Panc1 (cell line): ENCODE measurements around the gene CATSPERD. TPM values are rescaled to one million over a fixed set of nuclear protein-coding genes. Genes with fewer than 3 reads are reported as not detected.

Experiments
- ATAC-seq: fragments of 200-7000 bp; cut with Tn5 transposase; 2 replicates; pipeline ENCODE4 v1.9.1; 2020; ENCODE audit warnings: mild to moderate bottlenecking, moderate library complexity
- BruUV-seq: library from RNA; stranded (reverse); fragments of 400-500 nt; replicated peaks from 2 replicates; lab custom pipeline; 2021; lab: Mats Ljungman, UMichigan
- CTCF ChIA-PET: fragments of 300-600 bp; sonication (Branson Sonifier 250); formaldehyde crosslinking; loops from one replicate; lab custom pipeline; 2022; ENCODE audit warnings: antibody characterized with exemption; lab: Charles Lee
- POLR2A ChIA-PET: fragments of 300-600 bp; sonication (Branson Sonifier 250); formaldehyde crosslinking; loops from one replicate; lab custom pipeline; 2022; ENCODE audit warnings: antibody characterized with exemption; lab: Charles Lee
- DNase-seq: peaks from one replicate; pipeline ENCODE4 v3.0.0-alpha.2; 2010; ENCODE audit warnings: low read depth, low spot score
- H3K27ac ChIP-seq: 2 replicates; pipeline ENCODE4 v1.5.1; 2011; ENCODE audit warnings: mild to moderate bottlenecking, low read length, inconsistent platforms
- H3K27me3 ChIP-seq: fragments of 200-500 bp; sonication (Bioruptor generic); 2 replicates; pipeline ENCODE4 v1.6.0; 2014; ENCODE audit warnings: low read length, inconsistent platforms; ENCODE audit not compliant: control insufficient read depth, insufficient read depth
- H3K36me3 ChIP-seq: fragments of 200-500 bp; sonication (Bioruptor generic); 2 replicates; pipeline ENCODE4 v1.5.1; 2014; ENCODE audit warnings: inconsistent platforms, mild to moderate bottlenecking, low read length, moderate library complexity; ENCODE audit not compliant: control insufficient read depth, insufficient read depth
- H3K4me1 ChIP-seq: 2 replicates; pipeline ENCODE4 v1.5.1; 2011; ENCODE audit warnings: inconsistent platforms, mild to moderate bottlenecking, low read length, moderate library complexity; ENCODE audit not compliant: control insufficient read depth, insufficient read depth
- H3K4me3 ChIP-seq, 2 experiments: 2 replicates each; pipeline ENCODE4 v1.5.1; 2011 to 2012; ENCODE audit warnings: low read depth in 2 of 2, low read length in 2 of 2, mild to moderate bottlenecking in 2 of 2, inconsistent platforms in 1 of 2, moderate library complexity in 1 of 2
- H3K9me3 ChIP-seq: fragments of 200-500 bp; sonication (Bioruptor generic); 2 replicates; pipeline ENCODE4 v1.5.1; 2014; ENCODE audit warnings: low read depth, mild to moderate bottlenecking, inconsistent platforms, low read length, moderate library complexity; ENCODE audit not compliant: control insufficient read depth, insufficient read depth
- POLR2AphosphoS5 ChIP-seq: IDR thresholded peaks from 2 replicates; pipeline ENCODE4 v1.6.1; 2012; ENCODE audit warnings: mild to moderate bottlenecking, low read depth, low read length, moderate library complexity
- REST ChIP-seq, 2 experiments: IDR thresholded peaks; 2 replicates each; pipeline ENCODE4 v1.6.1; 2011 to 2012; ENCODE audit warnings: low read depth in 2 of 2, control low read depth in 1 of 2, low read length in 1 of 2, mild to moderate bottlenecking in 1 of 2, moderate library complexity in 1 of 2; ENCODE audit not compliant: insufficient read depth in 1 of 2
- SIN3A ChIP-seq: IDR thresholded peaks from 2 replicates; pipeline ENCODE4 v1.6.1; 2012; ENCODE audit warnings: low read depth, mild to moderate bottlenecking, low read length, moderate library complexity, borderline replicate concordance; ENCODE audit not compliant: insufficient read depth
- TCF7L2 ChIP-seq: IDR thresholded peaks from 2 replicates; pipeline ENCODE4 v1.6.1; 2011; ENCODE audit warnings: mild to moderate bottlenecking, low read depth, low read length, inconsistent platforms
- in situ Hi-C: cut with HindIII; loops from 2 replicates; pipeline ENCODE4 v1.10.0; 2016; ENCODE audit warnings: low sequenced_read_pairs, low pct_unique_long_range_greater_than_20kb
- intact Hi-C: fragments of 100-400 bp; cut with micrococcal nuclease; formaldehyde crosslinking; loops from one replicate; pipeline ENCODE4 v1.10.0; 2022; ENCODE audit not compliant: unreplicated experiment
- total RNA-seq: library from RNA; stranded (reverse); gene quantifications from one replicate; pipeline ENCODE4 v1.2.1, GENCODE V29; 2021; ENCODE audit not compliant: unreplicated experiment
- TF ChIP-seq, protein P1 (sequence below): fragments of 450-650 bp; IDR thresholded peaks from 2 replicates; pipeline ENCODE4 v1.5.1; 2017; ENCODE audit warnings: mild to moderate bottlenecking

Gene CATSPERD
- total RNA-seq, 1 experiment from 2014 or later = 0.08 TPM

- H3K27ac ChIP-seq = no peak overlapping the region
- no peak for ATAC-seq
- BruUV-seq = no TSS peak
- no peaks in the 10 kb centered on the region for H3K9me3 ChIP-seq
- no peak for TF ChIP-seq SIN3A
- TF ChIP-seq REST (IDR thresholded peaks at IDR 0.05; ENCODE audit: insufficient read depth in 1 of 2, low read depth in 2 of 2, low read length in 1 of 2) = no peak
- TF ChIP-seq, protein P1, sequence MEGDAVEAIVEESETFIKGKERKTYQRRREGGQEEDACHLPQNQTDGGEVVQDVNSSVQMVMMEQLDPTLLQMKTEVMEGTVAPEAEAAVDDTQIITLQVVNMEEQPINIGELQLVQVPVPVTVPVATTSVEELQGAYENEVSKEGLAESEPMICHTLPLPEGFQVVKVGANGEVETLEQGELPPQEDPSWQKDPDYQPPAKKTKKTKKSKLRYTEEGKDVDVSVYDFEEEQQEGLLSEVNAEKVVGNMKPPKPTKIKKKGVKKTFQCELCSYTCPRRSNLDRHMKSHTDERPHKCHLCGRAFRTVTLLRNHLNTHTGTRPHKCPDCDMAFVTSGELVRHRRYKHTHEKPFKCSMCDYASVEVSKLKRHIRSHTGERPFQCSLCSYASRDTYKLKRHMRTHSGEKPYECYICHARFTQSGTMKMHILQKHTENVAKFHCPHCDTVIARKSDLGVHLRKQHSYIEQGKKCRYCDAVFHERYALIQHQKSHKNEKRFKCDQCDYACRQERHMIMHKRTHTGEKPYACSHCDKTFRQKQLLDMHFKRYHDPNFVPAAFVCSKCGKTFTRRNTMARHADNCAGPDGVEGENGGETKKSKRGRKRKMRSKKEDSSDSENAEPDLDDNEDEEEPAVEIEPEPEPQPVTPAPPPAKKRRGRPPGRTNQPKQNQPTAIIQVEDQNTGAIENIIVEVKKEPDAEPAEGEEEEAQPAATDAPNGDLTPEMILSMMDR = no peak
- no peak for TF ChIP-seq POLR2AphosphoS5
- TF ChIP-seq TCF7L2 = no peak
- in situ Hi-C loops (no loop called here), intact Hi-C loops (no loop called here)
- no peaks in the 10 kb centered on the region for H3K27me3 ChIP-seq
- peaks cover 2% of the 10 kb centered on the region; the same call in 1 of the 2 replicates for H3K36me3 ChIP-seq
- no peak overlapping the region for H3K4me3 ChIP-seq
- POLR2A ChIA-PET = no interaction called here
- no peaks in the 10 kb centered on the region for H3K4me1 ChIP-seq
- CTCF ChIA-PET = no interaction called here
- DNase-seq = no peak
Measured at GRCh38 chr19:5711713-5712161, 8.7 kb upstream of the CATSPERD start.

GRCh38 chr19:5713228-5713627 is 7.2 kb upstream of the CATSPERD start:
- Histone ChIP-seq H3K27me3 (no peaks in the 10 kb centered on the region), H3K4me1 (peaks cover 8% of the 10 kb centered on the region; the same call in 1 of the 2 replicates), H3K9me3 (no peaks in the 10 kb centered on the region), H3K36me3 (0 out of 2 replicates have a peak, but pooled peaks cover 2% of the 10 kb centered on the region), H3K27ac (no peak overlapping the region), H3K4me3 (no peak overlapping the region)
- in situ Hi-C loops (no loop called here), intact Hi-C loops (no loop called here)
- BruUV-seq = no TSS peak
- ChIA-PET CTCF (no interaction called here), POLR2A (no interaction called here)
- TF ChIP-seq POLR2AphosphoS5 (no peak), SIN3A (no peak), TCF7L2 (no peak), REST (IDR thresholded peaks at IDR 0.05; ENCODE audit: insufficient read depth in 1 of 2, low read depth in 2 of 2, low read length in 1 of 2) (no peak)
- TF ChIP-seq, protein P1 = no peak
- no peak for ATAC-seq
- no peak for DNase-seq
